ENCODE results near the gene IBSP. TPM values are rescaled to one million over a fixed set of nuclear protein-coding genes. Genes with fewer than 3 reads are reported as not detected.

Gene IBSP
- total RNA-seq, 2 donors from 2014 or later = not detected

GRCh38 chr4:87785731-87786509 is 13.4 kb upstream of the IBSP start:
- no peak for DNase-seq (ENCODE audit: low spot score)

GRCh38 chr4:87802858-87803257 is 3.5 kb downstream of the IBSP start:
- Histone ChIP-seq H3K27me3 (no peaks in the 10 kb centered on the region), H3K36me3 (no peaks in the 10 kb centered on the region), H3K4me1 (no peaks in the 10 kb centered on the region), H3K4me3 (no peak overlapping the region), H3K9me3 (no peaks in the 10 kb centered on the region), H3K27ac (no peak overlapping the region)
- no peak for TF ChIP-seq CTCF (IDR thresholded peaks at IDR 0.05)
- no peak for DNase-seq (ENCODE audit: low spot score)

More at GRCh38 chr4:87785731-87786509, 13.4 kb upstream of the IBSP start:
- H3K9me3 ChIP-seq = no peaks in the 10 kb centered on the region
- H3K4me1 ChIP-seq = no peaks in the 10 kb centered on the region
- no peaks in the 10 kb centered on the region for H3K27me3 ChIP-seq
- no peak for TF ChIP-seq CTCF (IDR thresholded peaks at IDR 0.05)
- H3K4me3 ChIP-seq = no peak overlapping the region
- no peaks in the 10 kb centered on the region for H3K36me3 ChIP-seq
- no peak overlapping the region for H3K27ac ChIP-seq

GRCh38 chr4:87803421-87803820 is 4.1 kb downstream of the IBSP start:
- TF ChIP-seq CTCF (IDR thresholded peaks at IDR 0.05) = no peak
- Histone ChIP-seq H3K4me3 (no peak overlapping the region), H3K4me1 (no peaks in the 10 kb centered on the region), H3K36me3 (no peaks in the 10 kb centered on the region), H3K27ac (no peak overlapping the region), H3K9me3 (no peaks in the 10 kb centered on the region), H3K27me3 (no peaks in the 10 kb centered on the region)
- DNase-seq (ENCODE audit: low spot score) = no peak

DNA sequence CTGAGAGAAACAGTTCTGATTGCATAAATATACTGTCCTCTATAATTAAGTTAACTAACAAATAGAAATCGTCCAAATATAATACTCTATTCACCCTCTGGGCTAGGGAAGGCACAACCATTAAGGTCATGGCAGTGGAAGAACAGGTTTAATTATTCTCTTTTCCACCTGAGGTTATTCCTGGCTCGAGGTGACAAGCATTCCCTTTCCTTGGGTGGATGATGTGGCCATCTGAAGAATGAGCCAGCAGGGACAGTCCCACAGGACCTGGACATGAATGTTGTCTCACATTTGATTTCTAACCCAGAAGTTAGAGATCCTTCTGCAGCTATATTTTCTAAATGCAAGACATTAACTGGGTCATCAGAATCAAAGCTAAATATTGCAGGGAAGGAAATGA is 5.5 kb downstream of the IBSP start:
- Histone ChIP-seq H3K4me1 (no peaks in the 10 kb centered on the region), H3K9me3 (no peaks in the 10 kb centered on the region), H3K4me3 (no peak overlapping the region), H3K27ac (no peak overlapping the region), H3K36me3 (no peaks in the 10 kb centered on the region), H3K27me3 (no peaks in the 10 kb centered on the region)
- TF ChIP-seq CTCF (IDR thresholded peaks at IDR 0.05) = no peak
- DNase-seq (ENCODE audit: low spot score) = no peak

GRCh38 chr4:87805971-87806370 is 6.6 kb downstream of the IBSP start:
- H3K9me3 ChIP-seq = no peaks in the 10 kb centered on the region
- H3K4me1 ChIP-seq = no peaks in the 10 kb centered on the region
- H3K27me3 ChIP-seq = no peaks in the 10 kb centered on the region
- no peaks in the 10 kb centered on the region for H3K36me3 ChIP-seq
- no peak overlapping the region for H3K4me3 ChIP-seq
- DNase-seq (ENCODE audit: low spot score) = no peak
- H3K27ac ChIP-seq = no peak overlapping the region
- TF ChIP-seq CTCF (IDR thresholded peaks at IDR 0.05) = no peak

GRCh38 chr4:87806520-87806919 is 7.2 kb downstream of the IBSP start:
- Histone ChIP-seq H3K27me3 (no peaks in the 10 kb centered on the region), H3K9me3 (no peaks in the 10 kb centered on the region), H3K27ac (no peak overlapping the region), H3K4me1 (no peaks in the 10 kb centered on the region), H3K36me3 (no peaks in the 10 kb centered on the region), H3K4me3 (no peak overlapping the region)
- no peak for TF ChIP-seq CTCF (IDR thresholded peaks at IDR 0.05)
- no peak for DNase-seq (ENCODE audit: low spot score)

All from right atrium auricular region (tissue), 2 donors.